ENCODE results near the gene MAML2.

MAML2 gene

DNA sequence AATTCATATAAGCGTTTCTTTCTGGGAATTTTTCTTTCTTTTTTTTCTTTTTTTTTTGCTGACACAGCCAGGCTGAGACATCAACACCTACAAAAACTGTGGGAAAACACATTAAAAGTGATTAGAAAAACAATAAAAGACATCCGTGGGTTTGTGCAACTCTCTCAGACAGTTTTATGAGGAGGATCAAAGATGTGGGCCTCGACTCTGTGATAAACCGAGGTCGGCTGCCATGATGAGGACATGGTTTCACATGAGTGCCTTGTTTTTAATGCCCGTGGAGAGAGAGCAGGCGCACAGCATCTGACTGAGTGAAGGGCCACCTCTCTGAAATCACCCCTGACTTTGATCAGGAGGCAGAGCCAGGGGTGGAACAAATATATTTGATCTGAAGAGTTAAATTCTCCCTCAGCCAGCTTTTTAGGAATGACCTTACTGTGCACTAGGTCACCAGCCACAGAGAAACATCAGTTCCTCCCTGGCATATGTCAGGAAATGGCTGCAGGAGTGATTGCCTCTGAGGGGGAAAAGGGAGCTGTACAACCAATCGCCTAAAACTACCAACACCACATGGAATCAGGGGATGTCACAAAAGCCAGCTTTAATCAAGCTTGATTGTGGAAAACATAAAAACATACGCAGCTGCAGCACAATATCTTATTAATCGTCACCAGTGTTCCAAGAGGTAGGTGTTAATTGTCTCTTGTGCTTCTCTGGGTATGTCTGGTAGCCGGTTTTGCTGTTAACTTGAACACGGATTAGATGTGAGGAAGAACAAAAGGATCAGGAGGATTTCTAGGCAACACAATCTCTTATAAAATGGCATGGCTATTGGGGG lies 164.7 kb downstream of the MAML2 start:
- no peak for DNase-seq

DNA sequence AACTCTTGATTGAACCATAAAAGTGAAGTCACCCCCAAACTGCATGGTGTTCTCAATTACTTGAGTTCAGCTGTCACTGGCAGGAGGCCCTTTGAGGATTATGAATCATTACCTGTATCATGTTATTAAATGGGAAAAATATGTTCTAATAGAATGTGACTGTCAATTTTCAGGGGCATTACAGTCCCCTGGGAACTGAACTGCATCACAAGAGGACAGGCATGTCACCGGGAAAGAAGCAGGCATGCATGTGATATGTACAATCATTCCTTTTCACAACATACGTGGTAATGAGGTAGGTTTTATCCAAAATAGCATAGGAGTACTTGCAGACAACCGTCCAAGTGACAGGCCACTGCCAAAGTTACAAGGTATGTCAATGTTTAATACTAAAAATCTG lies 165.8 kb downstream of the MAML2 start:
- DNase-seq = no peak

GRCh38 chr11:96173906-96174305 lies 169.1 kb downstream of the MAML2 start:
- no peak for DNase-seq

DNA sequence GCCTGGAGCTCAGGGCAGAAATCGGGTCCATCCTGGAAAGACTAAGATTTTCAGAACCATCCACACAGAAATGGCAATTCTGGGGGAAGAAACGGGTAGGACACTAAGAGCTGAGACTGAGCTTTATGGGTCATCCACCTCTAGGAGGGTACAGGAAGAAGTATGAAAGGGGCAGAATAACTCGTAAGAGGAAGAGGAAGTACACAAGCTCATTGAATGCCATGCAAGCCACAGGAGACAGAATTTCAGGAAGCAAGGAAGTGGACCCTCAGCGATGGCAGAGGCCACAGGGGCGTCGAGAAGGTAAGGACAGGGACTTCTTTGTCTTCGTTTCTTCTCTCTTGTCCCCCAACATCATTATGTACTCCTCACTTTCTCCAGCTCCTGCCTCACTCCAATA lies 169.6 kb downstream of the MAML2 start:
- no peak for DNase-seq

GRCh38 chr11:96172604-96173003 lies 170.4 kb downstream of the MAML2 start:
- DNase-seq = no peak

DNA sequence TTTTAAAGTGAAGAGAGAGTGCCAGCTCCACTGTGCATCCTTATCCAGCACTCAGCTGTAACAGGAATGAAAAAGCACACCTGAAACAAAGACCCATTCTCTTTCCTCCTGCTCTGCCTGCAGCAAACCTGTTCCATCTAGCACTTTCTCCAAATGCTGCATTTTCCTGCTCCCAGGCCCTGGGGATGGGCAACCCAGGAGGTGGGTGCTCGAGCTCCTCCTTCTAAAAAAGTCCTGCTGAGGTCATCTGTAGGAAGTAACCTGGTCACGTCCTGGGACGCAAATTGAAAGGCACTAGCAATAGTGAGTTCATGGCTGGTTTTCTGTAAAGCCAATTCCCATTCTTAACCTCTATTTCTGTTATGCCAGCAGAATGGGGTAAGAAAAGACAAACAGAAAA lies 173.7 kb downstream of the MAML2 start:
- DNase-seq = no peak

GRCh38 chr11:96168623-96169022 lies 174.4 kb downstream of the MAML2 start:
- DNase-seq = peak; percentile 50

- no peak for DNase-seq
Observed at GRCh38 chr11:96167787-96168186, 175.2 kb downstream of the MAML2 start.

DNA sequence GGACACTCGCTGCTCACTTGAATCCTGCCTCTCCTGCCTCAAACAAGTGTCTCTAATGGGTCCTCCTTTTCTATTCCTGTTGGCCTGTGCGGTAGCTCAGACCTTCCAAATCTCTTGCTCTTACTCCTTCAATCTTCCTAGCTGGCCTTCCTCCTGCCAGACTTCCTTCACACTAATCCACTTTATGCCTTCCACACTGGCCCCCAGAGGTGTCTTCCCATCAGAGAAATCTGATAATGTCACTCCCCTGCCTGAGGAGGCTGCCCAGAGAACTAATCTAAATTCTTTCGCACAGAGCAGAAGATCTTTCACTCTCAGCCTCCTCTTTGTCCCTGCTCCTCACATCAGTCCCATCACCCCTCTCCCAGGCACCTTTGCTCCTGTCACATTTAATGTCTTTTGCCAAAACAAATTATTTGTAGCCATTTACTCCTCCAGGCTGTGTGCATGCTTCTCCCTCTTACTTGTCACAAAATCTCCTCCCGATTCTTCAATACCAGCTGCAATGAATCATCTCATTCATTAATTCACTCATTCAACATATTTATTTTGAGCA lies 175.7 kb downstream of the MAML2 start:
- DNase-seq = no peak

DNA sequence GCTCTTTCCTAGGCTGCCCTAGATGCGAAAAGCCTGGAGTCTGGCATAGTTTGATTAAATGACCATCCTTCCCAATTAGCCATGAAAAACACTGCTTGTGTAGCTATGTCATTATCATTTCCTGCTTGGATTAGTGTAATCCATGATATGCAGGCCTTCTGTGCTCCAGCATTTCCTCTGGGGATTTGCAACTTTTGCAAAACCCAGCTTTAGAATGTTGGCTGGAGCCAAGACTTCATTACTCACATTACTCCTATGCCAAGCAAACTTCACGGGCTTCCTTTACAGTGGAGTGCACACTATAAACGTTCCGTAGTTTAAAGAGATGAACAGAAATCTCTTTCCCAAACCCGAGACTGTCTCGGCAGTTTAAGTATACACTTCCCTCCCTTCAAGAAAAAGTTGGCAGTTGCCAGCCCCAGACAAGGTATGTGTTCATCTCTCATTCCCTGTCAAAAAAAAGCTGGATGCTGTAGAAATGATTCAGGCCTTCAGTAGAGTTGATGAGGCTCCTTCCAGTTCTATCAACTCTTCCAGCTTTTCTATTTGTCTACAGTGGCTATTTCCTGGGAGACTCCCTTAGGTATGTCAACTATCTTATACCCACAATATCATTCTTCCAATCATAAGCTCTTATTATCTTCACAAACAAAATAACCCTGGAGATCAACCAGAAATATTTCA lies 180.0 kb downstream of the MAML2 start:
- peak; percentile 79 for DNase-seq

DNA sequence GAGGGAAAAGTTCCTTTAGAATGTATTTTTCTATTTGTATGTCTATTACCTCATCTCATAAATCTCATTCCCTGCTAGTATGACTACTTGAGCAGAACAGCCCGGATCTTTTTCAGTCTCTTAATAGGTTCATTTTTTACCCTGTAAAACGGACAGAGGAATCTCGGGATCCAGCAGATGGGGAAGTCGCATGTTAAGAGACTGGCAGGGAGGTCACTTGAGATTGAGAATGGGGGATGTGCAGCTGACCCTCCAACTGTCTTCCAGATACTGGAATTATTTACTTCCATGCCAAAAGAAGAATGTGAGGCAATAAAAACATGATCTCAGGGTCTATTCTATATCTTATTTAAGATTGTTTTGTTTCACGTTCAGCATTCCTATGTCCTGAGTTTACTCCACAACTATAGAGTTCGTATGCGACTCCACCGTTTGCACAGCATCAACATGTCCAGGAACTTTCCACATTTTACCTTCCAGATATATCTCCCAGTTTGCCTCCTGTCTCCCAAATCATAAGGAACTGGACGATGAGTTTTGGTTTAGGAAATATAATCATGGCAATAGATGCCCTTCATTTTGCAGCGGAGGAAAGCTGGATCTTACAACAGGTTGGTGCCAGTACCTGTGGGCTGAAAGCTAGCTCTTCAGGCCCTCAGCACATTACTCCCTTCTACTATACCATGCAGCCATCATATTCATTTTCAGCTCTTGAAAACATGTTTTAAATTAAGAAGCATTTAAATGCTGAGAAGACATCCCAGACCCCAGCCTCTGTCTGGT lies 181.5 kb downstream of the MAML2 start:
- no peak for DNase-seq

- DNase-seq = no peak
Observed at GRCh38 chr11:96160732-96161306, 182.2 kb downstream of the MAML2 start.

DNA sequence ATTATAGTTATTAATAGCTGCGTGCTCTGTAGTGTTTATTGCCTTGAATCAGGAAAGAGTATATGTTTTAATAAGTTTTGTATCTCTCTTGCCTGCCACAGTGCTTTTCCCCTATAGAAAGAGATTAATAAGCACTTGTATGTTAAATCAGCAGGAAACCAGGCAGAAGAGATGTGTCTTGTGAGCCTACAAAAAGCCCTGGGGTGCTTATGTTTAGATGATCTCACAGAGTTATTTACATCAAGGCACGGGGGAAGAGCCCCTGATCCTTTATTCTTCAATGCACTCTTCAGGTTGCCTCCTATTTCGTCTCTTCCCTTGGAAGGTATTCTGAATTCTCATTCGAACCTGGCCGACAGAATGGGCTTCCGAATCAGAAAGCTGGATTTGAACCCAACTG lies 183.0 kb downstream of the MAML2 start:
- DNase-seq = no peak

GRCh38 chr11:96158126-96158525 lies 184.9 kb downstream of the MAML2 start:
- no peak for DNase-seq

DNA sequence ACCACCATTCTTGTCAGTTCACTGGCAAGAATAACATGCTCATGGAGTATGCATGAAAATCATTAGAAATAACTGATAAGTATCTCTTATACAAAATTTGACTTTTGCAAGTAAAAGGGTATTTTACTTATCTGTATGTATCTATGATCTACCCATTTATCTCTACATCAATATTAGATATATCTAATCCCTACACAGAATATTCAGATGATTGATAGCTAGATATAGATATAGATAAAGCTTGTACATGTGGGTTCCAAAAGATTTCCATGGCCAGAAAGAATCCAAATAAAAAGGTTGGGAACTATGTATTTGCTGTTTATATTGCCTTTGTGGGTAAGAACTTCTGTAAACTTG lies 185.5 kb downstream of the MAML2 start:
- DNase-seq = no peak

DNA sequence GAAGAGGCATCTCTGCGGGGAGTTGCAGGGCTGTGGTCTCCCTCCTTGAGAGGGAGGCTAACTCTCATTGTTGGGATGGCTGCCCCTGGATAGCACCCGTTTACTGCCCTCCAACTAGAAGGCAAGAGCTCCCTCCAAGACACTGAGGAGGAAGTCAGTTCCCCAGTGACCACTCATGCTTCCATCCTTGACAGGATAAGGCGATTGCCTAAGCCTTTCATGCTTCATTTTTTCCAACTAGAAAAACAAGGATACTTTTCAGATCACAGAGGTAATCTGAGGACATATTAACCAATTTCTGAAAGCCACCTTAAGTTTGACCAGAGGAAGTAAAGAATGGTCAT lies 186.6 kb downstream of the MAML2 start:
- peak; percentile 55 for DNase-seq

- peak; percentile 90 for DNase-seq
Observed at GRCh38 chr11:96155627-96156378, 187.2 kb downstream of the MAML2 start.

DNA sequence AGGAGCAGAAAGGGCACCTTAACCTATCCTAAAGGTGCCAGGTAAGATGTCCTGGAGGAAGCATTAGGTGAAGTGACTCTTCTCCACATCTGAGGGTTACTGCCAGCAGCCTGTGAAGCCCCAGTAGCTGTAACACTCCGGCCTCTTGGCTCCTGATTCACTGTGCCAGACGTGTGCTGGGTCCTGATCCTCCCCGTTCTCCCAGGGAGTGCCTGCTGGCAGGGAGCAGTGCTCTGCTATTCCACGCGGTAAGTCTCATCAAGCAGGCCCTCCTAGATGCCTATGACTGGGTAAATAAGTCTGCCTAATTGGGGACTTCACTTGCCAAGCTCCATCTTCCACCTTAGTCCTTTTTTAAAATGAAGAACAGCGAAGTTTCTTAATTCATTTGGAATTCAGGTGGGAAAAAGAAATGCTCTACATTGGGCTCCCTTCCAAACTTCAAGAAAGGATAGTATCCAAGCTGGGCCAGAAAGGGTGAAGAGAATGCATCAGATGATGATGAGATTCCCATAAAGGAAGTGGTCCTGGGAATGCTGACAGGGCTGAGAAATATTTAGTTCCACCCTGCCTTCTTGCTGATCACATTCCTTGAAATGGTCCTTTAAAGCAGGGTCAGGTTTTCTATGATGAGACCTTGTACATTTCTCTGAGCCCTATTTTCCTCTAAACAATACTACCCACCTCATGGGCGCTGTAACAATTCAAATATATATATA lies 188.0 kb downstream of the MAML2 start:
- no peak for DNase-seq

DNA sequence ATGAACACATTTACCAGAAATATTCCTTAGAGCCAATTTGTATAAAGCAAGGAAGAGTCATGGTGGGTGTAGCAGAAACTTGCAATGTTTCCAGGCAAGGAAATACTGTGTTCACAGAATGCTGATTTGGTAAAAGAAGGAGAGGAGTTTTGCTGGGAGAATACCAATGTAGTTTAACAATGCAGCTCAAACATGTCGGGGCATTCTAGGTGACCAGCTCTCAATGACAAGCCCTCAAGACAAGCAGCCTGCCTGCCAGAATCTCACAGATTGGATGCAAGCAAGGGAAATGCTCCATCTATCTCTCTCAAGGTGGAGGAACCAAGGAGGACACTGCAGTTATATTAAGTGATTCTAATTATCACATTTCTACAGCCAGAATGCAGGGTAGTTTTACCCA lies 190.4 kb downstream of the MAML2 start:
- DNase-seq = no peak

GRCh38 chr11:96151501-96151900 lies 191.5 kb downstream of the MAML2 start:
- no peak for DNase-seq

DNA sequence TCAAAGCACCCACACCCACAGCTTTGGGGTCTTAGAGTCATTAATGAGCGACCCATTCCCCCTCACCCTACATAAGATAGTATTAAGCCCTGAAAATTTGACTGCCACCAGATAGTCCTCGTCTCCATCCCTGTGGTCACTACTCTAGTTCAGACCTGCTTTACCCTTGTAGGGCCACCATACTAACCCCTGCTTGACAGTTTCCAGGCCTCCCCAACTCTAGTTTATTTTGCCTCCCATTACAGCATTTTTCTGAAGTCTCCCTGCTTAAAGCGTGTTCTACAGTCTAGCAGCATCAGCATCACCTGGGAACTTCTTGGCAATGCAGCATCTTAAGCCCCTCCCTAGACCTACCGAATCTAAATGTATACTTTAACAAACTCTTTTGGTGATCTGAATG lies 192.4 kb downstream of the MAML2 start:
- DNase-seq = no peak
